Measurements from ENCODE around the gene FAHD2A.

Gene FAHD2A

GRCh38 chr2:95366514-95366913 lies 36.0 kb upstream of the FAHD2A start:
- no peak overlapping the region for H3K27ac ChIP-seq
- TF ChIP-seq ZFX (IDR thresholded peaks at IDR 0.05; ENCODE audit: borderline replicate concordance) (no peak), CTCF (IDR thresholded peaks at IDR 0.05) (no peak)

- no peak for TF ChIP-seq ZFX (IDR thresholded peaks at IDR 0.05; ENCODE audit: borderline replicate concordance)
- no peak for TF ChIP-seq CTCF (IDR thresholded peaks at IDR 0.05)
- H3K27ac ChIP-seq: no peak overlapping the region
Observed at GRCh38 chr2:95372216-95372829, 30.2 kb upstream of the FAHD2A start.

GRCh38 chr2:95372845-95373244 lies 29.7 kb upstream of the FAHD2A start:
- no peak overlapping the region for H3K27ac ChIP-seq
- TF ChIP-seq ZFX (IDR thresholded peaks at IDR 0.05; ENCODE audit: borderline replicate concordance) (no peak), CTCF (IDR thresholded peaks at IDR 0.05) (no peak)

GRCh38 chr2:95374029-95374428 lies 28.5 kb upstream of the FAHD2A start:
- TF ChIP-seq ZFX (IDR thresholded peaks at IDR 0.05; ENCODE audit: borderline replicate concordance): no peak
- no peak for TF ChIP-seq CTCF (IDR thresholded peaks at IDR 0.05)
- no peak overlapping the region for H3K27ac ChIP-seq

GRCh38 chr2:95374451-95374920 lies 28.0 kb upstream of the FAHD2A start:
- TF ChIP-seq CTCF (IDR thresholded peaks at IDR 0.05) (no peak), ZFX (IDR thresholded peaks at IDR 0.05; ENCODE audit: borderline replicate concordance) (no peak)
- no peak overlapping the region for H3K27ac ChIP-seq

- TF ChIP-seq CTCF (IDR thresholded peaks at IDR 0.05) (no peak), ZFX (IDR thresholded peaks at IDR 0.05; ENCODE audit: borderline replicate concordance) (no peak)
- no peak overlapping the region for H3K27ac ChIP-seq
Observed at GRCh38 chr2:95374921-95375471, 27.5 kb upstream of the FAHD2A start.

- no peak overlapping the region for H3K27ac ChIP-seq
- TF ChIP-seq ZFX (IDR thresholded peaks at IDR 0.05; ENCODE audit: borderline replicate concordance) (no peak), CTCF (IDR thresholded peaks at IDR 0.05) (no peak)
Observed at GRCh38 chr2:95375532-95376150, 26.9 kb upstream of the FAHD2A start.

Data from 22Rv1 (cell line).